HEK293 (cell line): ENCODE results near the gene CEP57L1.

Experiments
- ATF2 ChIP-seq: fragments of 450-650 bp; formaldehyde crosslinking; IDR thresholded peaks from 2 replicates; pipeline ENCODE4 v1.5.1; 2016; ENCODE audit warnings: missing biosample characterization, missing genetic modification characterization, low read depth
- BCL6B ChIP-seq: fragments of 450-650 bp; formaldehyde crosslinking; IDR thresholded peaks from 2 replicates; pipeline ENCODE4 v1.5.1; 2017; ENCODE audit warnings: missing biosample characterization, missing genetic modification characterization
- EGR2 ChIP-seq: fragments of 450-650 bp; formaldehyde crosslinking; IDR thresholded peaks from 2 replicates; pipeline ENCODE4 v1.5.1; 2016; ENCODE audit warnings: low read depth, missing biosample characterization, missing genetic modification characterization
- PRDM2 ChIP-seq: fragments of 450-650 bp; formaldehyde crosslinking; IDR thresholded peaks from 2 replicates; pipeline ENCODE4 v1.5.1; 2016; ENCODE audit warnings: missing biosample characterization, missing genetic modification characterization, borderline replicate concordance
- SCRT2 ChIP-seq: fragments of 450-650 bp; formaldehyde crosslinking; IDR thresholded peaks from 2 replicates; pipeline ENCODE4 v1.5.1; 2016; ENCODE audit warnings: missing biosample characterization, missing genetic modification characterization
- SP3 ChIP-seq: fragments of 450-650 bp; formaldehyde crosslinking; IDR thresholded peaks from 2 replicates; pipeline ENCODE4 v1.5.1; 2016; ENCODE audit warnings: missing biosample characterization, missing genetic modification characterization
- ZBTB49 ChIP-seq: fragments of 450-650 bp; formaldehyde crosslinking; IDR thresholded peaks from 2 replicates; pipeline ENCODE4 v1.5.1; 2016; ENCODE audit warnings: missing biosample characterization, missing genetic modification characterization, low read depth
- ZNF112 ChIP-seq: fragments of 450-650 bp; formaldehyde crosslinking; IDR thresholded peaks from 2 replicates; pipeline ENCODE4 v1.5.0; 2017; ENCODE audit warnings: missing biosample characterization, missing genetic modification characterization
- ZNF146 ChIP-seq: fragments of 450-650 bp; formaldehyde crosslinking; IDR thresholded peaks from 2 replicates; pipeline ENCODE4 v1.5.1; 2016; ENCODE audit warnings: missing biosample characterization, missing genetic modification characterization
- ZNF18 ChIP-seq: fragments of 450-650 bp; formaldehyde crosslinking; IDR thresholded peaks from 2 replicates; pipeline ENCODE4 v1.5.1; 2016; ENCODE audit warnings: missing biosample characterization, missing genetic modification characterization
- ZNF202 ChIP-seq: fragments of 450-650 bp; formaldehyde crosslinking; IDR thresholded peaks from 2 replicates; pipeline ENCODE4 v1.5.1; 2016; ENCODE audit warnings: missing biosample characterization, missing genetic modification characterization, borderline replicate concordance
- ZNF302 ChIP-seq: fragments of 450-650 bp; formaldehyde crosslinking; IDR thresholded peaks from 2 replicates; pipeline ENCODE4 v1.5.1; 2016; ENCODE audit warnings: missing biosample characterization, missing genetic modification characterization, low read depth
- ZNF416 ChIP-seq: fragments of 450-650 bp; formaldehyde crosslinking; IDR thresholded peaks from 2 replicates; pipeline ENCODE4 v1.5.1; 2016; ENCODE audit warnings: missing biosample characterization, missing genetic modification characterization
- ZNF488 ChIP-seq: fragments of 450-650 bp; formaldehyde crosslinking; IDR thresholded peaks from 2 replicates; pipeline ENCODE4 v1.5.1; 2016; ENCODE audit warnings: missing biosample characterization, missing genetic modification characterization
- ZNF513 ChIP-seq: fragments of 450-650 bp; IDR thresholded peaks from 2 replicates; pipeline ENCODE4 v1.5.1; 2018; ENCODE audit warnings: missing biosample characterization, missing genetic modification characterization
- ZNF529 ChIP-seq: fragments of 450-650 bp; formaldehyde crosslinking; IDR thresholded peaks from 2 replicates; pipeline ENCODE4 v1.5.1; 2017; ENCODE audit warnings: missing genetic modification characterization, missing biosample characterization; ENCODE audit not compliant: insufficient replicate concordance
- ZNF621 ChIP-seq: fragments of 450-650 bp; formaldehyde crosslinking; IDR thresholded peaks from 2 replicates; pipeline ENCODE4 v1.5.1; 2017; ENCODE audit warnings: missing biosample characterization, missing genetic modification characterization
- ZNF670 ChIP-seq: fragments of 450-650 bp; formaldehyde crosslinking; IDR thresholded peaks from 2 replicates; pipeline ENCODE4 v1.5.1; 2016; ENCODE audit warnings: missing biosample characterization, missing genetic modification characterization, low read depth
- ZNF768 ChIP-seq: fragments of 450-650 bp; formaldehyde crosslinking; IDR thresholded peaks from 2 replicates; pipeline ENCODE4 v1.5.1; 2018; ENCODE audit warnings: missing biosample characterization, mild to moderate bottlenecking, missing genetic modification characterization
- ZNF837 ChIP-seq: fragments of 450-650 bp; formaldehyde crosslinking; IDR thresholded peaks from 2 replicates; pipeline ENCODE4 v1.5.1; 2016; ENCODE audit warnings: missing biosample characterization, missing genetic modification characterization
- ZSCAN18 ChIP-seq: fragments of 450-650 bp; formaldehyde crosslinking; IDR thresholded peaks from 2 replicates; pipeline ENCODE4 v1.5.1; 2016; ENCODE audit warnings: missing biosample characterization, missing genetic modification characterization

CEP57L1 gene

GRCh38 chr6:109094416-109095035, 781 bp upstream of the CEP57L1 start, which contains the start of gene SESN1 (continued):
- TF ChIP-seq ZNF513 (tag by site-specific recombination) (no peak), PRDM2 (tag by site-specific recombination) (no peak), ZNF18 (tag by site-specific recombination) (no peak), ZNF621 (no peak), ZNF529 (tag by site-specific recombination) (no peak), ZSCAN18 (tag by site-specific recombination) (no peak), EGR2 (tag by site-specific recombination) (peak; percentile 50), ZNF416 (tag by site-specific recombination) (no peak), ZNF146 (tag by site-specific recombination) (no peak), ZNF768 (no peak), ZNF837 (tag by site-specific recombination) (no peak), BCL6B (tag by site-specific recombination) (no peak), ZNF202 (tag by site-specific recombination) (no peak), ATF2 (no peak), ZNF488 (tag by site-specific recombination) (no peak), ZNF112 (tag by site-specific recombination) (no peak), ZNF302 (tag by site-specific recombination) (no peak), SCRT2 (tag by site-specific recombination) (peak; percentile 43; the same call in 1 of the 2 replicates), ZNF670 (tag by site-specific recombination) (no peak), SP3 (tag by site-specific recombination) (peak; percentile 95), ZBTB49 (tag by site-specific recombination) (0 out of 2 replicates have a peak, but pooled peaks have one; percentile 26)
